Activated B cell treated with CpG ODN at 0.5 μM for 24 hours (primary cell): ENCODE results near the gene CDT1. TPM values are rescaled to one million over a fixed set of nuclear protein-coding genes. Genes with fewer than 3 reads are reported as not detected.

Experiments
- ATAC-seq: fragments of 200-7000 bp; cut with Tn5 transposase; one replicate; pipeline ENCODE4 v1.10.0; 2021; ENCODE audit warnings: low read depth, mild to moderate bottlenecking, moderate library complexity
- CTCF ChIA-PET: fragments of 350-600 bp; sonication (Branson Sonifier 250); formaldehyde crosslinking; loops from one replicate; lab custom pipeline; 2021; ENCODE audit warnings: antibody characterized with exemption; lab: Charles Lee
- POLR2A ChIA-PET: fragments of 350-600 bp; sonication (Branson Sonifier 250); formaldehyde crosslinking; loops from one replicate; lab custom pipeline; 2021; ENCODE audit warnings: antibody characterized with exemption; lab: Charles Lee
- DNase-seq: peaks from one replicate; pipeline ENCODE4 v3.0.0; 2022
- H3K27ac Mint-ChIP-seq: one replicate; pipeline ENCODE4 v1.8.0; 2020; ENCODE audit warnings: mixed read lengths
- H3K27me3 Mint-ChIP-seq: one replicate; pipeline ENCODE4 v1.8.0; 2021; ENCODE audit warnings: mixed read lengths
- H3K36me3 Mint-ChIP-seq: one replicate; pipeline ENCODE4 v1.8.0; 2021; ENCODE audit warnings: low read depth, mixed read lengths
- H3K4me1 Mint-ChIP-seq: one replicate; pipeline ENCODE4 v1.8.0; 2021; ENCODE audit warnings: mixed read lengths
- H3K4me3 Mint-ChIP-seq: one replicate; pipeline ENCODE4 v1.8.0; 2020; ENCODE audit warnings: mild to moderate bottlenecking, mixed read lengths
- H3K9me3 Mint-ChIP-seq: one replicate; pipeline ENCODE4 v1.8.0; 2020; ENCODE audit warnings: mixed read lengths
- CTCF ChIP-seq: fragments of 200-600 bp; IDR thresholded peaks from one replicate; pipeline ENCODE4 v1.8.0; 2022; ENCODE audit warnings: antibody characterized with exemption, mild to moderate bottlenecking
- intact Hi-C: fragments of 100-400 bp; cut with micrococcal nuclease; formaldehyde crosslinking; loops from one replicate; pipeline ENCODE4 v1.15.1; 2024
- total RNA-seq: library from RNA; stranded (reverse); gene quantifications from 2 replicates; pipeline ENCODE4 v1.2.3, GENCODE V29; 2022

CDT1 gene
- total RNA-seq, 1 donor from 2014 or later = 4.3 TPM

- Mint-ChIP-seq H3K4me3 (no peak overlapping the region), H3K27ac (no peak overlapping the region), H3K4me1 (peaks cover 39% of the 10 kb centered on the region), H3K27me3 (no peaks in the 10 kb centered on the region), H3K36me3 (peaks cover 8% of the 10 kb centered on the region), H3K9me3 (no peaks in the 10 kb centered on the region)
- ChIA-PET CTCF (interaction anchor here (1.1 to 1.6 kb wide), 2 partner anchors 15 to 26 kb away, joined by 3 to 7 read pairs; no protein-coding TSS in a partner anchor), POLR2A (no interaction called here)
- intact Hi-C loops = no loop called here
- ATAC-seq (no peak), DNase-seq (no peak)
- TF ChIP-seq CTCF = no peak
Observed at GRCh38 chr16:88763502-88764053, 40.0 kb upstream of the CDT1 start.

GRCh38 chr16:88764080-88764479 lies 39.5 kb upstream of the CDT1 start:
- ATAC-seq = no peak
- H3K4me1 Mint-ChIP-seq = peaks cover 38% of the 10 kb centered on the region
- ChIA-PET CTCF (interaction anchor here (1.6 kb wide), 1 partner anchor 27 kb away, joined by 7 read pairs; no protein-coding TSS in a partner anchor), POLR2A (no interaction called here)
- H3K4me3 Mint-ChIP-seq = no peak overlapping the region
- no peaks in the 10 kb centered on the region for H3K27me3 Mint-ChIP-seq
- intact Hi-C loops = no loop called here
- no peak overlapping the region for H3K27ac Mint-ChIP-seq
- DNase-seq = no peak
- no peak for TF ChIP-seq CTCF
- H3K36me3 Mint-ChIP-seq = peaks cover 5% of the 10 kb centered on the region
- no peaks in the 10 kb centered on the region for H3K9me3 Mint-ChIP-seq

- intact Hi-C loops = no loop called here
- POLR2A ChIA-PET = interaction anchor here (0.6 to 1.4 kb wide), 2 partner anchors 10 to 19 kb away, joined by 4 to 9 read pairs; no protein-coding TSS in a partner anchor
- TF ChIP-seq CTCF = no peak
- peaks cover 42% of the 10 kb centered on the region for H3K4me1 Mint-ChIP-seq
- no peaks in the 10 kb centered on the region for H3K27me3 Mint-ChIP-seq
- DNase-seq (no peak), ATAC-seq (no peak)
- H3K27ac Mint-ChIP-seq = no peak overlapping the region
- CTCF ChIA-PET = no interaction called here
- H3K9me3 Mint-ChIP-seq = no peaks in the 10 kb centered on the region
- no peak overlapping the region for H3K4me3 Mint-ChIP-seq
- peaks cover 5% of the 10 kb centered on the region for H3K36me3 Mint-ChIP-seq
Observed at GRCh38 chr16:88764913-88765349, 38.7 kb upstream of the CDT1 start.

- peak overlapping the region; percentile 68 for H3K4me3 Mint-ChIP-seq
- POLR2A ChIA-PET = interaction anchor here (0.9 to 1.3 kb wide), 5 partner anchors 9 to 90 kb away, joined by 4 to 8 read pairs (median 6); partner anchors contain the start of genes PIEZO1 and TRAPPC2L
Observed at GRCh38 chr16:88766975-88767374, 36.6 kb upstream of the CDT1 start.

More at GRCh38 chr16:88766975-88767374, 36.6 kb upstream of the CDT1 start:
- intact Hi-C loops = loop anchor here (2.0 kb wide), 1 partner anchor 14 kb away; no protein-coding TSS in a partner anchor
- H3K27me3 Mint-ChIP-seq = no peaks in the 10 kb centered on the region
- H3K4me1 Mint-ChIP-seq = peaks cover 56% of the 10 kb centered on the region
- H3K27ac Mint-ChIP-seq = peak overlapping the region; percentile 73
- no peaks in the 10 kb centered on the region for H3K9me3 Mint-ChIP-seq
- peaks cover 5% of the 10 kb centered on the region for H3K36me3 Mint-ChIP-seq
- CTCF ChIA-PET = interaction anchor here (0.5 to 2.4 kb wide), 3 partner anchors 24 to 92 kb away, joined by 3 to 11 read pairs (median 4); no protein-coding TSS in a partner anchor
- DNase-seq (no peak), ATAC-seq (no peak)
- TF ChIP-seq CTCF = no peak
